Measurements from ENCODE around the gene MYOG.
A peak's percentile ranks its signal among the peaks of the same experiment; 100 is the strongest.

The MYOG gene

GRCh38 chr1:203045336-203045735 lies 40.5 kb downstream of the MYOG start:
- DNase-seq, result no peak

GRCh38 chr1:203044546-203045250 lies 41.1 kb downstream of the MYOG start:
- no peak for DNase-seq

GRCh38 chr1:203043830-203044545 lies 41.8 kb downstream of the MYOG start:
- no peak for DNase-seq

- no peak for DNase-seq
Observed at GRCh38 chr1:203041351-203041932, 44.4 kb downstream of the MYOG start.

GRCh38 chr1:203040513-203041275 lies 45.1 kb downstream of the MYOG start:
- no peak for DNase-seq

GRCh38 chr1:203039609-203040512 lies 46.0 kb downstream of the MYOG start:
- no peak for DNase-seq

- peak; percentile 58 for DNase-seq
Observed at GRCh38 chr1:203038891-203039608, 46.8 kb downstream of the MYOG start.

- no peak for DNase-seq
Observed at GRCh38 chr1:203038217-203038741, 47.5 kb downstream of the MYOG start.

- no peak for DNase-seq
Observed at GRCh38 chr1:203037509-203038190, 48.2 kb downstream of the MYOG start.

- no peak for DNase-seq
Observed at GRCh38 chr1:203036537-203036936, 49.3 kb downstream of the MYOG start.

- no peak for DNase-seq
Observed at GRCh38 chr1:203036135-203036534, 49.7 kb downstream of the MYOG start.

- no peak for DNase-seq
Observed at GRCh38 chr1:203035111-203036000, 50.5 kb downstream of the MYOG start.

- DNase-seq, result no peak
Observed at GRCh38 chr1:203034422-203035110, 51.2 kb downstream of the MYOG start.

- DNase-seq, result no peak
Observed at GRCh38 chr1:203033917-203034316, 51.9 kb downstream of the MYOG start.

GRCh38 chr1:203033287-203033686 lies 52.5 kb downstream of the MYOG start:
- no peak for DNase-seq
